ENCODE measurements around the gene GAMT. TPM values are rescaled to one million over a fixed set of nuclear protein-coding genes. Genes with fewer than 3 reads are reported as not detected.

GAMT gene
- total RNA-seq (2022; extraction: Qiagen RNA extraction; ENCODE audit: low read depth): 25.1 to 40.6 TPM (median 35.1 TPM) in 5 replicates

DNA sequence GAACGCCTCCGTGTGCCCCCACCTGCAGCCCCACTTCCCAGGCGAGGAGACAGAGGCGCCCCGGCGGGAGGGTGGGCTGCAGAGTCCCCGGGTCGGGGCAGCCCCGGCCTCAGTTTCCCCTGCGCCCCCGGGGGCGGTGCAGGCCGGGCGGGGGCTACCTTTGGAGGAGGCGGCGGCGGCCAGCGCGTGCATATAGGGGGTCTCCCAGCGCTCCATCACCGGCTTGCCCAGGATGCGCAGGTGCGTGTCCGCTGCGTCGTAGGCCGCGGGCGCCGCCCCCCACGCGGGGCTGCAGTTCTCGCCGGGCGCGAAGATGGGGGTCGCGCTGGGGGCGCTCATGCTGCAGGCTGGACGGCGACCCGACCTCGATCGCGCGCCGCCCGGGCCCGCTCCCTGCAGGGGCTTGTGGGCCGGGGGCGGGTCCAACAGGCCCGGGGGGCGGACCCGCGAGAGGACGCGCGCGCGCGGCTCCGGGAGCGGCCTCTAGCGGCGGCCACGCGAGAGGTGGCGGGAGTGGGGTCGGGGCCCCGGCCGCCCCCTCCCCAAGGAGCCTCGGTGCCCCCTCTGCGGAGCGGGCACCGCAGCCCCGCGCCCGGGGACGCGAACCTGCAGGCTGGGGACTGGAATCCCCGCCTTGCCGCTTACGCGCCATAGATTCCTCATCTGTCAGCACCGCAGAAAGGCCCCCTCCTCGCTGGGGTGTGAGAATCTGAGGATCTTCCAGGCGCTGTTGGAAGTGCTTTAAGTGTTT is at the start of gene GAMT:
Gene GAMT (minus strand): TSS at position 405 of the 751 bp plus-strand sequence. CDS start 66 bp downstream, at position 339.

DNA sequence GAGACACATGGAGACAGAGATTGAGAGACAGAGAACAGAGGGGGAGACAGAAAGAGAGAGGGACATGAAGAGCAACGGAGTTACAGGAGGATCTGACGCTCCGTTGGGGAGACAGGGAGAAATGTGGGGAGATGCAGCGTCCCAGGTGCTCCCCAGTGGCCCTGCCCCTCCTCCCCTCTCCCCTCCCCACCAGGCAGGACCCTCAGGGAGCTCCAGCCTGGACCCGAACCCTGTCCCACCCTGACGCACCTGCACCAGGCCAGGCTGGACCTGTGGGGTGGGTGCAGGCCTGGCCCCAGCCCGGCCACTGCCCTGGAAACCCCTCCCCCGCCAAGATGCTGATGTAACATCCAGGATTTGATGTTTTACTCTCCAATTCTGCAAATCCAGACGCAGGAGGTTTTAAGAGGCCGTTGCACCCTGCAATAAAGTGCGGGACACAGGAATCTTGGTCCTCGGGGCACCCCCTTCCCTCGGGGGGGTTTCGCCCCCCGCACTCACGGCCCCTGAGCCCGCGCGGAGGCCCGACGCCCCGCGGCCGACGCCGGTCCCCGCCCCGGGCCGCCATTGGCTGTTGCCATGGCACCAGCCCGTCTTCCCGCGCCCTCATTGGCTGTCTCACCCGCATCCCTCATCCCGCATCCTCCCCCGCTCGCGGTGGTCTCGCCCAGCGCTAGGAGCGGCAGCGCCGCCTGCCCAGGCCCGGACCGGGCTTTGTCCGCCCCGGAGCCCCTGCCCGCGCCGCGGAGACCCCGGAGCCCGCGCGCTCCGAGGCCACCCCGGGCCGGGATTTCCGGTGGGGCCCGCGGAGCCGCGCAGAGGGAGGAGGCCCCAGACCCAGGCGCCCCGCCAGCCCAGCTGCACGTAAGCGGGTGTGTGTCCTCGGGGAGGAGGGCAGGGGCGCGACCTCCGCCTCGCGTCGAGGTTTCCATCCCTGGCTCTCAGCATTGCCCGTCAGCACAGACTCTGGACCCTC is 48.4 kb upstream of the GAMT start, which contains the start of gene APC2:
Gene APC2 (plus strand): TSS at position 655 of the 976 bp plus-strand sequence. CDS start 2,881 bp downstream, outside the sequence.

DNA sequence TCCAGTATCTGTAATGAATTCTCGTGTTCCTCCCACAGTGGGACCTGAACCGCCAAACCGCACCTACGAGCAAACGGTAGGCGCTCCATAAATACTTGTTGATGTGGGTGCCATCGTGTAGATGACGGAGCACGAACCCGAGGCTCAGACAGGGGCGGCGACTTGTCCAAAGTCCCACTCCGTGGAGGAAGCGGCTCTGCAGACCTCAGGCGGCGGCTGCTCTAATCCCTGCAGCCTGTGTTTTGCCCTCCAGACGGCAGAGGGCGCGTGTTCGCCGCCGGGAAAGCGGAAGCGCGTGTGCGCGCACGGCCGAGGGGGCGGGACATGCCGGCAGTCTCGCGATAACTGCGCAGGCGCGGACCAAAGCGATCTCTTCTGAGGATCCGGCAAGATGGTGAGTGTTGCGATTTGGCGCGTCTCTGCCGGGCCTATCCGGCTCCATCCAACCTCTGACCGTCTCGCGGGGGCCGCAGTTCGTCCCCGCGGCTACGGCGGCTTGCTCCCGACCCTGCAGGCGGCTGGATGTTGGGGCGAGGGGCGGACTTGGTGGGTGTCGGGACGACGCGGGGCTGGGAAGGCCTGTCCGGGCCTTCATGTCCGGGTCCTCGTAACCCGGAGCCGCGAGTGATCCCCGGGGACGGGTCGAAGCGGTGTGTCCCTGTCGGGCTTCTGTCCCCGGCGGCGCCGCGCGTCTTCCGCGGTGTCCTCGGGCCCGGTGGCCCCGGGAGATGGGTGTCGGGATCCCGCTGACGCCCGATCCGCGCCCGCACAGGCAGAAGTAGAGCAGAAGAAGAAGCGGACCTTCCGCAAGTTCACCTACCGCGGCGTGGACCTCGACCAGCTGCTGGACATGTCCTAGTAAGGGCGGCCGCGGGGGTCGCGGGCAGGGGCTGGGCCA is 36.9 kb upstream of the GAMT start, which contains the start of gene RPS15:
Gene RPS15 (plus strand): TSS at position 362 of the 898 bp plus-strand sequence. CDS start 30 bp downstream, at position 392.

DNA sequence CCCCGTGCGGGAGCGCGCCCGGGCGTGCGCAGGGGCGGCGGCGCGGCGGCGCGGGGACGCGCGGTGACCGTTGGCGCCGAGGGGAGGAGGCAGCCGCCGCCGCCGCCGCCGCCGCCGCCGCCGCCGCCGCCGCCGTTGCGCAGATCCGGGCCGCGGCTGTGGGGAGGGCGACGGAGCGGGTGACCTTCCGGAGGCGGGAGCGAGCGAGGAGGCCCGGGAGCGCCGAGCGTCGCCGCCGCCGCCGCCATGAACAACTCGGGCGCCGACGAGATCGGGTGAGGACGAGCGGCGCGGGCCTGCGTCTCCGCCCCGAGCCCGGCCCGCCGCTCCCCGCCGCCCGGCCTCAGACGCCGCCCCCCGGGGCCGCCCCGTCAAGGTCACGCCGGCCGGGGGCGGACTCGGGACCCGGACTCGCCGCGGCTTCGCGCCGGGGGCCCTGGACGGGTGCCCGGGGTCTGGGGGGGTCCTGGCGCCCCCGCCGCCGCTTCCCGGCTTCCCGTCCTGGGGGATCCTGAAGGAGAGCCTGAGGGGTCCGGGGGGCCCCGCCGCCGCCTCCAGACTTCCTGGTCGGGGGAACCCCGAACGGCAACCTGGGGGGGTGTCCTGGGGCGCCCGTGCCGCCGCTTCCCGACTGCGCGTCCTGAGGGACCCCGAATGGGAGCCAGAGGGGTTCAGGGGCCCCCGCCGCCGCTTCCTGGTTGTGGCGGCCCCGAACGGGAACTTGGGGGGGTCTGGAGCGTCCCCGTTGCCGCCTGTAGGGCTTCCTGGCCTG is 6.4 kb upstream of the GAMT start, which contains the start of gene DAZAP1:
Gene DAZAP1 (plus strand): TSS at position 59 of the 772 bp plus-strand sequence. CDS start 188 bp downstream, at position 247.

DNA sequence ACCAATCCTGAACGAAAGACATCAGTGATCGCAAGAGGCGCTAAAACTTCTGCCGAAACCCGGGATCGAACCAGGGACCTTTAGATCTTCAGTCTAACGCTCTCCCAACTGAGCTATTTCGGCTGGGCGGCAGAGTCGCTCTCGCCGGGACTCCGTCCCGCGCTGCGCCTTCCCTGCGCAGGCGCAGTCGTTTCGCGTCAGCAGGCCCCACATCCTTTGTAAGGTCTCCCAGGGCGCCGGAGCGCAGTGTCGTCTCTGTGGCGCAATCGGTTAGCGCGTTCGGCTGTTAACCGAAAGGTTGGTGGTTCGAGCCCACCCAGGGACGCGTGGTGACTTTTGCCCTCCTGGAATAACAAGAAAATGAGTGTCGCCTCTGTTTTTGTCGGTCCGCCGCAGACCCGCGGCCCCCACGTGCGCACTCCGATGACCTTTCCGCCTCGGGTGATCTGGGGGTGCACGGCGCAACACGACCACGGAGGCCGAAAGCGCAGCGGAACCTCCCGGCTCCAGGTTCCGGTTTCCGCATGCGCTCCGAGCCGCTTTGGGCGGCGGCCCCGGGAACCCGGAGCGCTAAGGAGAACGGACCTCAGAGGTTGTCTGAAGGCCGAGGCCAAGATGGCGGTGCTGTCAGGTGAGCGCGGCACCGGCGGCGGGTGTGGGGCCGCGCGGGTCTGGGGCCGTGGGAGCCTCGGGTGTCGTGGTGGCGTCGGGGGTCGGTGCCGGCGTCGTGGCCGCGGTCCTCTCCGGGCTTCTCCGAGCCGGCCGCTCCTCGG is 17.8 kb downstream of the GAMT start, which contains the start of gene NDUFS7:
Gene NDUFS7 (plus strand): TSS at position 596 of the 773 bp plus-strand sequence. CDS start 20 bp downstream, at position 616.

Other genes with a start within 250 kb of the GAMT start
- gene SBNO2, start 227.3 kb downstream of the GAMT start, total RNA-seq (2022; extraction: Qiagen RNA extraction; ENCODE audit: low read depth): 31.3 to 51.9 TPM (median 45.6 TPM) in 5 replicates
- 31.5 to 40.8 TPM (median 39.5 TPM) in 5 replicates for gene STK11, start 195.8 kb downstream of the GAMT start, total RNA-seq (2022; extraction: Qiagen RNA extraction; ENCODE audit: low read depth)
- 2.3 to 4.0 TPM (median 3.7 TPM) in 5 replicates for gene CBARP, start 163.5 kb downstream of the GAMT start, total RNA-seq (2022; extraction: Qiagen RNA extraction; ENCODE audit: low read depth)
- gene ATP5F1D, start 159.8 kb downstream of the GAMT start, total RNA-seq (2022; extraction: Qiagen RNA extraction; ENCODE audit: low read depth): 82.4 to 163 TPM (median 149 TPM) in 5 replicates
- 42.1 to 48.9 TPM (median 48.2 TPM) in 5 replicates for gene MIDN, start 153.0 kb downstream of the GAMT start, total RNA-seq (2022; extraction: Qiagen RNA extraction; ENCODE audit: low read depth)
- gene CIRBP, start 132.2 kb downstream of the GAMT start, total RNA-seq (2022; extraction: Qiagen RNA extraction; ENCODE audit: low read depth): 89.0 to 226 TPM (median 98.8 TPM) in 5 replicates
- 50.5 to 96.1 TPM (median 82.6 TPM) in 5 replicates for gene FAM174C, start 126.0 kb downstream of the GAMT start, total RNA-seq (2022; extraction: Qiagen RNA extraction; ENCODE audit: low read depth)
- 1.1 to 2.1 TPM (median 1.4 TPM) in 5 replicates for gene EFNA2, start 115.7 kb downstream of the GAMT start, total RNA-seq (2022; extraction: Qiagen RNA extraction; ENCODE audit: low read depth)
- gene NDUFS7, start 17.6 kb downstream of the GAMT start, total RNA-seq (2022; extraction: Qiagen RNA extraction; ENCODE audit: low read depth): 61.3 to 78.6 TPM (median 70.3 TPM) in 5 replicates
- 81.3 to 109 TPM (median 103 TPM) in 5 replicates for gene DAZAP1, start 6.0 kb upstream of the GAMT start, total RNA-seq (2022; extraction: Qiagen RNA extraction; ENCODE audit: low read depth)
- gene RPS15, start 36.9 kb upstream of the GAMT start, total RNA-seq (2022; extraction: Qiagen RNA extraction; ENCODE audit: low read depth): 1,625 to 1,906 TPM (median 1,687 TPM) in 5 replicates
- 0.91 to 2.5 TPM (median 2.0 TPM) in 5 replicates for gene APC2, start 48.6 kb upstream of the GAMT start, total RNA-seq (2022; extraction: Qiagen RNA extraction; ENCODE audit: low read depth)
- 10.9 to 20.9 TPM (median 20.3 TPM) in 5 replicates for gene C19orf25, start 77.7 kb upstream of the GAMT start, total RNA-seq (2022; extraction: Qiagen RNA extraction; ENCODE audit: low read depth)
- gene PCSK4, start 88.8 kb upstream of the GAMT start, total RNA-seq (2022; extraction: Qiagen RNA extraction; ENCODE audit: low read depth): 0.64 to 1.2 TPM (median 0.89 TPM) in 5 replicates
- 3.7 to 5.9 TPM (median 4.9 TPM) in 5 replicates for gene REEP6, start 89.6 kb upstream of the GAMT start, total RNA-seq (2022; extraction: Qiagen RNA extraction; ENCODE audit: low read depth)
- gene ADAMTSL5, start 111.5 kb upstream of the GAMT start, total RNA-seq (2022; extraction: Qiagen RNA extraction; ENCODE audit: low read depth): 2.7 to 4.2 TPM (median 3.4 TPM) in 5 replicates
- 0.03 TPM in 1 of 5 replicates, not detected in the others for gene PLK5, start 122.5 kb upstream of the GAMT start, total RNA-seq (2022; extraction: Qiagen RNA extraction; ENCODE audit: low read depth)
- 5.7 to 11.9 TPM (median 10.1 TPM) in 5 replicates for gene MEX3D, start 166.8 kb upstream of the GAMT start, total RNA-seq (2022; extraction: Qiagen RNA extraction; ENCODE audit: low read depth)
- 37.2 to 56.9 TPM (median 47.8 TPM) in 5 replicates for gene MBD3, start 191.3 kb upstream of the GAMT start, total RNA-seq (2022; extraction: Qiagen RNA extraction; ENCODE audit: low read depth)
- gene UQCR11, start 203.9 kb upstream of the GAMT start, total RNA-seq (2022; extraction: Qiagen RNA extraction; ENCODE audit: low read depth): 93.1 to 175 TPM (median 172 TPM) in 5 replicates

Data from A549 treated with DMSO at 1 μM for 4 hours (cell line).